KMS-11 (cell line): ENCODE results near the gene JMY.

Experiments
- H2AFZ ChIP-seq: fragments of 200-600 bp; sonication (generic); 2 replicates; pipeline ENCODE4 v1.6.1; 2016; ENCODE audit warnings: antibody characterized with exemption, mixed run types, low read depth
- H3K27ac ChIP-seq: fragments of 200-600 bp; sonication (generic); 2 replicates; pipeline ENCODE4 v1.6.1; 2016; ENCODE audit warnings: mild to moderate bottlenecking, mixed run types
- H3K27me3 ChIP-seq: fragments of 200-600 bp; sonication (generic); 2 replicates; pipeline ENCODE4 v1.6.1; 2017; ENCODE audit warnings: mild to moderate bottlenecking, low read depth, mixed run types, moderate library complexity; ENCODE audit not compliant: insufficient read depth
- H3K36me3 ChIP-seq: fragments of 200-600 bp; sonication (generic); 2 replicates; pipeline ENCODE4 v1.6.1; 2017; ENCODE audit warnings: mild to moderate bottlenecking, mixed run types; ENCODE audit not compliant: insufficient read depth
- H3K4me1 ChIP-seq: fragments of 200-600 bp; sonication (generic); 2 replicates; pipeline ENCODE4 v1.6.1; 2016; ENCODE audit warnings: mild to moderate bottlenecking, low read depth, mixed run types; ENCODE audit not compliant: poor library complexity, severe bottlenecking
- H3K4me2 ChIP-seq: fragments of 200-600 bp; sonication (generic); 2 replicates; pipeline ENCODE4 v1.7.0; 2016; ENCODE audit warnings: mild to moderate bottlenecking, mixed run types
- H3K4me3 ChIP-seq: fragments of 200-600 bp; sonication (generic); IDR thresholded peaks from 2 replicates; pipeline ENCODE4 v1.6.1; 2017; ENCODE audit warnings: low read depth, low read length, mixed read lengths; ENCODE audit not compliant: insufficient read depth
- H3K79me2 ChIP-seq: fragments of 200-600 bp; sonication (generic); 2 replicates; pipeline ENCODE4 v1.6.1; 2016; ENCODE audit warnings: low read depth, mixed run types; ENCODE audit not compliant: insufficient read depth
- H3K9ac ChIP-seq: fragments of 200-600 bp; sonication (generic); 2 replicates; pipeline ENCODE4 v1.6.1; 2016; ENCODE audit warnings: mild to moderate bottlenecking, mixed run types
- H4K20me1 ChIP-seq: fragments of 200-600 bp; sonication (generic); 2 replicates; pipeline ENCODE4 v1.6.1; 2016; ENCODE audit warnings: mild to moderate bottlenecking, mixed run types; ENCODE audit not compliant: insufficient read depth
- CTCF ChIP-seq: fragments of 200-600 bp; sonication (generic); conservative IDR thresholded peaks from 2 replicates; pipeline ENCODE4 v1.6.1; 2017; ENCODE audit warnings: low read depth, mild to moderate bottlenecking, antibody characterized with exemption, low read length, moderate library complexity, mixed read lengths

Gene JMY

GRCh38 chr5:79235634-79236361 is at the start of gene JMY:
Gene JMY (plus strand): TSS chr5:79236131. CDS start chr5:79236651, 520 bp downstream.
- peak within 1 kb of the TSS; percentile 32 for H3K4me3 ChIP-seq
- H3K4me2 ChIP-seq = peak within 1 kb of the TSS; percentile 84
- TF ChIP-seq CTCF = no peak
- H4K20me1 ChIP-seq = no peaks in the 10 kb centered on the region
- H3K36me3 ChIP-seq = no peaks in the 10 kb centered on the region
- peaks cover 59% of the 10 kb centered on the region for H3K4me1 ChIP-seq
- peak within 1 kb of the TSS; percentile 96 for H3K27ac ChIP-seq
- peaks cover 97% of the 10 kb centered on the region for H3K79me2 ChIP-seq
- peak within 1 kb of the TSS; percentile 97 for H3K9ac ChIP-seq
- H2AFZ ChIP-seq = peak within 1 kb of the TSS; percentile 6; the same call in 1 of the 2 replicates
- no peaks in the 10 kb centered on the region for H3K27me3 ChIP-seq

- Histone ChIP-seq H3K4me2 (no peak overlapping the region), H3K4me1 (peaks cover 8% of the 10 kb centered on the region), H3K36me3 (no peaks in the 10 kb centered on the region), H3K27ac (no peak overlapping the region), H3K4me3 (no peak overlapping the region), H2AFZ (no peak overlapping the region), H3K79me2 (no peaks in the 10 kb centered on the region), H4K20me1 (no peaks in the 10 kb centered on the region), H3K9ac (no peak overlapping the region), H3K27me3 (no peaks in the 10 kb centered on the region)
- TF ChIP-seq CTCF = no peak
Observed at GRCh38 chr5:79186455-79186854, 49.5 kb upstream of the JMY start.

- H3K79me2 ChIP-seq = no peaks in the 10 kb centered on the region
- H3K9ac ChIP-seq = no peak overlapping the region
- no peak overlapping the region for H3K4me2 ChIP-seq
- H2AFZ ChIP-seq = no peak overlapping the region
- H3K36me3 ChIP-seq = no peaks in the 10 kb centered on the region
- no peaks in the 10 kb centered on the region for H3K27me3 ChIP-seq
- H3K4me3 ChIP-seq = no peak overlapping the region
- no peak for TF ChIP-seq CTCF
- H3K4me1 ChIP-seq = no peaks in the 10 kb centered on the region
- H4K20me1 ChIP-seq = no peaks in the 10 kb centered on the region
- no peak overlapping the region for H3K27ac ChIP-seq
Observed at GRCh38 chr5:79189439-79190234, 46.3 kb upstream of the JMY start.

GRCh38 chr5:79190235-79190529 is 45.7 kb upstream of the JMY start:
- no peak overlapping the region for H3K27ac ChIP-seq
- TF ChIP-seq CTCF = no peak
- H3K36me3 ChIP-seq = no peaks in the 10 kb centered on the region
- H2AFZ ChIP-seq = no peak overlapping the region
- no peak overlapping the region for H3K4me3 ChIP-seq
- no peak overlapping the region for H3K4me2 ChIP-seq
- H3K4me1 ChIP-seq = no peaks in the 10 kb centered on the region
- H3K9ac ChIP-seq = no peak overlapping the region
- no peaks in the 10 kb centered on the region for H4K20me1 ChIP-seq
- H3K79me2 ChIP-seq = no peaks in the 10 kb centered on the region
- no peaks in the 10 kb centered on the region for H3K27me3 ChIP-seq
